Kidney epithelial cell (primary cell): ENCODE results near the gene GARIN6. TPM values are rescaled to one million over a fixed set of nuclear protein-coding genes. Genes with fewer than 3 reads are reported as not detected.

Experiments used
- DNase-seq: peaks from one replicate; pipeline ENCODE4 v3.0.0-alpha.2; 2010; ENCODE audit warnings: low read depth
- H3K27me3 ChIP-seq: 2 replicates; pipeline ENCODE4 v1.6.0; 2011; ENCODE audit warnings: low read length; ENCODE audit not compliant: control insufficient read depth, insufficient read depth
- H3K36me3 ChIP-seq: 2 replicates; pipeline ENCODE4 v1.5.1; 2011; ENCODE audit warnings: low read length; ENCODE audit not compliant: control insufficient read depth, insufficient read depth
- H3K4me3 ChIP-seq: 2 replicates; pipeline ENCODE4 v1.5.1; 2011; ENCODE audit warnings: low read depth, mild to moderate bottlenecking, control low read depth, low read length
- CTCF ChIP-seq: IDR thresholded peaks from 2 replicates; pipeline ENCODE4 v1.5.1; 2011; ENCODE audit warnings: mild to moderate bottlenecking, moderate library complexity, low read length, control low read depth, inconsistent platforms; ENCODE audit not compliant: insufficient read depth, poor library complexity, severe bottlenecking
- total RNA-seq: library from RNA; depleted of rRNA; stranded (reverse); fragments of >200 nt; gene quantifications from 2 replicates; pipeline ENCODE4 v1.2.3, GENCODE V29; 2015

GARIN6 gene
- not detected in 2 replicates for total RNA-seq

DNA sequence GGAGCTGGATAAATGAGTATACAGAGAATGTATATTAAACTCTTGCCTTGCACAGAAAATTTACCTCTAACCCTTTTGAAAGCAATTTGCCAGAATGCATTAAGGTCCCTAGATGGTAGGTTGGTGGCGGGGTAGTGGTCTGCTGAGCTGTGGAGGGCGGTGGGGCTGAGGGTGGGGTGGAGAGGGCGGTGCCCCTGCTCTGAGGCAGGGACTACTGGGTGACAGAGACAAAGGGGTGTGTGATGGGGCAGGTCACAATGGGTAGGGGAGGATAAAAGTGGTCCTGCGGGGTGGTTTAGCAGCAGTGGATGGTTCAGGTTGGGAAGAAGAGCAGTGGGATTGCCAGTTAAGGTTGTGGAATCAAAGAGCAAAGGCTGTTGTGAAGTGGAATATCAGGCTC is at the start of gene GARIN6:
Gene GARIN6, plus strand, starts transcription at position 301 of the 400 bp plus-strand sequence. CDS start 422 bp downstream, outside the sequence.
- no peak for DNase-seq
- no peaks in the 10 kb centered on the region for H3K36me3 ChIP-seq
- H3K4me3 ChIP-seq = no peak within 1 kb of the TSS
- H3K27me3 ChIP-seq = no peaks in the 10 kb centered on the region
- TF ChIP-seq CTCF = no peak

DNA sequence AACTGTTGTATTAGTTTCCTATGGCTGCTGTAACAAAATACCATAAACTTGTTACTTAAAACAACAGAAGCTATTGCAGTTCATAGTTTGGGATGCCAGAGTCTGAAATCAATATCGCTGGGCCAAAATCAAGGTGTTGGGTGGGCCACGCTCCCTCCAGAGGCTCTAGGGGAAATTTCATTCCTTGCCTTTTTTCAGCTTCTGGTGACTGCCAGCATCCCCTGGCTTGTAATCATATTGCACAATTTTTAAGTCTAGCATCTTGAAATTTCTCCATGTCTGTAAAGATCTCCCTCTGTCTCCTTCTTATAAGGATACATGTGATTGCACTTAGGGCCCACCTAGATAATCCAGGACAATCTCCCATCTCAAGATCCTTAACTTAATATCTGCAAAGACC is 48.8 kb upstream of the GARIN6 start:
- DNase-seq = no peak
- H3K27me3 ChIP-seq = no peaks in the 10 kb centered on the region
- TF ChIP-seq CTCF = no peak
- no peaks in the 10 kb centered on the region for H3K36me3 ChIP-seq
- no peak overlapping the region for H3K4me3 ChIP-seq

DNA sequence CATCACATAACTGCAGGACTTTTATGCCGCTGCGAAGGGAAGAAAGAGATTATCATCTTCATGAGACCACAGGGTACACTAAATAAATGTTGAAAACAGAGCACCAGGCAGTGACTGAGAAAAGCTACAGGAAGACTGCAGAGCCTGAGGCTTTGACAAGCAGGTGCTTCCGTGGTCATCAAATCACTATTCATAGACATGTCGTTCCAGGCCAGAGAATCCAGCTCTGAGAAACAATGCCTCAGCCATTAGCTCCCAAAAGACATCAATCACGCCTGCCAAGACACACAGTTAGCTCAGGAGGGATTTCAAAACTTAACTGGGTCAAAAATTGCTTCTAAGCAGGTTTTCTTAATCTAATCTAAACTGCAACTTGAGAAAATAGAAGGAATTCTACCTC is 47.2 kb upstream of the GARIN6 start:
- TF ChIP-seq CTCF = no peak
- peak; percentile 21 for DNase-seq
- no peak overlapping the region for H3K4me3 ChIP-seq
- no peaks in the 10 kb centered on the region for H3K36me3 ChIP-seq
- H3K27me3 ChIP-seq = no peaks in the 10 kb centered on the region

DNA sequence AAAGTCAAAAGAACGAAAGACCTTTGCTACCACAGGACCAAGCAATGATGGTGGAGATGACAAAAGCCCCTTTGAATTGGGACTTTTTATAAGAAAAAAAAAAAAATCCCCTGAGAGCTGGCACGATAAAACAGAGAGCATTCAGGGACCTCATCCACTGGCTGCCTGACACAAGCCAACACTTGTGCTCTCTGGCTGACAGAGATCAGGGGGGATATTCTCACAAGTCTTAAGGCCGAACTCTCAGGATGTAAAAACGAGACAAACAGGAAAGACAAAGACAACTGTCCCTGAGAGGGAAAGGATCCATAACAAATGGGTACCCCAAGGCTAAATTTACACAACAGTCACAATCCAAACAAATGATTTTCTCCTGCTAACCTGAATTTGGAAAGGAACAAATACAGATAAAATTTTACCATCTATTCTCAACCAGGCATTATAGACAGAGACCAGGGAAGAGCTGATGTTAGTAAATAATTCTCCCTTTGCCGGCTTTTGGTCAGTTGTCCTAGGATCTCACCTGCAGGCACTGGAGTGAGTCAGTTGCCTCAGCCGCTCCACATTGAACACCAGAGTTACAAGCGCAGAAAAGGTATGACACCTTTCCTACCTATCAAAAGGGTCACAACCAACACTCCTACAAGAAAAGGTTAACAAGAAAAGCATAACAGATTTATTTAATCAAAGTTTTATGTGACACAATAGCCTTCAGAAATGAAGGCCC is 37.9 kb upstream of the GARIN6 start:
- no peaks in the 10 kb centered on the region for H3K36me3 ChIP-seq
- no peak for DNase-seq
- no peak overlapping the region for H3K4me3 ChIP-seq
- TF ChIP-seq CTCF = no peak
- no peaks in the 10 kb centered on the region for H3K27me3 ChIP-seq

GRCh38 chr12:99611117-99611516 is 36.4 kb upstream of the GARIN6 start:
- no peak overlapping the region for H3K4me3 ChIP-seq
- no peaks in the 10 kb centered on the region for H3K27me3 ChIP-seq
- no peaks in the 10 kb centered on the region for H3K36me3 ChIP-seq
- no peak for DNase-seq
- TF ChIP-seq CTCF = no peak

DNA sequence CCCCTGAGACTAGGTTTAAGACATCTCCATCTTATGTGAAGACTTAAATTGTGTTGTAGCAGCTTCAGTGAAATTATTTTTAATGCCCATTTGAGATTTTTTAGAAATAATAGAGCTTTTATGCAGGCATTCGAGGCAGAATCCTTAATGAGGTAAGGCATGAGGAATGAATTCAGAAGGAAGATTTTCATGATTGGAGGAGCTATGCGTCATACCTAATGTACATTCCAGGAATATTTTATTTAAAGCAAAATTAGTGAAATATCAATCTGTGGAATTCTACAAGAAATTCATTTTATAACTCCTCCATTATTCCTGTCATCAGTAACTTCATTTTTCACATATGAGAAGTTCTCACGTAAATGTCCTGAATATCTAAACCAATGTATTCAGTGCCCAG is 36.0 kb upstream of the GARIN6 start:
- no peak overlapping the region for H3K4me3 ChIP-seq
- DNase-seq = no peak
- no peak for TF ChIP-seq CTCF
- no peaks in the 10 kb centered on the region for H3K36me3 ChIP-seq
- no peaks in the 10 kb centered on the region for H3K27me3 ChIP-seq
